SKM-1 (cell line): ENCODE results near the gene ANXA2R.
A peak's percentile ranks its signal among the peaks of the same experiment; 100 is the strongest.

Experiments
- DNase-seq: peaks from one replicate; lab custom pipeline; 2025; ENCODE audit not compliant: unreplicated experiment; lab: John Stamatoyannopoulos, UW

The ANXA2R gene

DNA sequence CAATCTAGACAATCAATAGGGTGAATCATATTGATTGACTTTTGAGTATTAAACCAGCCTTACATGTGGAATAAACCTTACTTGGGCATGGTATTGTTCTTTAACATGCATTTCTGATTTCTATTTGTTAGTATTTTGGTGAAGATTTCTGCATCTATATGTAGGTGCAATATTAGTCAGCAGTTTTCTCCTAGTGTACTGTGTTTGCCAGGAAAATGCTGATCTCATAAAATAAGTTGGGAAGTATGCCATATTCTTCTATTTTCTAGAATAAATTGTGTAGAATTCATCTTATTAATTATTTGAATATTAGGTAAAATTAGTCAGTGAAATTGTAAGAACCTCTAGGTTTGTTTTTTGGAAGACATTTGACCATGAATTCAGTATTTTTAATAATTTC lies 38.4 kb downstream of the ANXA2R start:
- DNase-seq, result no peak

DNA sequence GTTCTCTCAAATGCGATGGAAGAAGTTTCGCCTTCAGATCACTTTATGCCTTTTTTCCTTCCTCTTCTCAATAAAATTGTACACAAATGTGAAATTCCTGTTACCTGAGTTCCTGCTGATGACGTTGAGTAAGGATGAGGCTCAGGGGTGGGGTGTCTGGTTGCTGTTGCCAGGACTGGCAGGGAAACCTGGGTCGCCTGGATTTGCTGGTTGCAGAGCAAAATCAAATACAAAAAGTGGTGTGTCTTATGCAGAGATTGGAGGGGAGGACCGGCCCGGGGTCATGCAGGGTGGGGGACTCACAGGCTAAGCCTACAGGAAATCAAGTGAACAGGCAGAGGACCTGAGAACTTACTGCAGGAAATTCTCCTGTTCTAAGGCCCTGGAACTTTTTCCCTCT lies 39.2 kb downstream of the ANXA2R start:
- no peak for DNase-seq

DNA sequence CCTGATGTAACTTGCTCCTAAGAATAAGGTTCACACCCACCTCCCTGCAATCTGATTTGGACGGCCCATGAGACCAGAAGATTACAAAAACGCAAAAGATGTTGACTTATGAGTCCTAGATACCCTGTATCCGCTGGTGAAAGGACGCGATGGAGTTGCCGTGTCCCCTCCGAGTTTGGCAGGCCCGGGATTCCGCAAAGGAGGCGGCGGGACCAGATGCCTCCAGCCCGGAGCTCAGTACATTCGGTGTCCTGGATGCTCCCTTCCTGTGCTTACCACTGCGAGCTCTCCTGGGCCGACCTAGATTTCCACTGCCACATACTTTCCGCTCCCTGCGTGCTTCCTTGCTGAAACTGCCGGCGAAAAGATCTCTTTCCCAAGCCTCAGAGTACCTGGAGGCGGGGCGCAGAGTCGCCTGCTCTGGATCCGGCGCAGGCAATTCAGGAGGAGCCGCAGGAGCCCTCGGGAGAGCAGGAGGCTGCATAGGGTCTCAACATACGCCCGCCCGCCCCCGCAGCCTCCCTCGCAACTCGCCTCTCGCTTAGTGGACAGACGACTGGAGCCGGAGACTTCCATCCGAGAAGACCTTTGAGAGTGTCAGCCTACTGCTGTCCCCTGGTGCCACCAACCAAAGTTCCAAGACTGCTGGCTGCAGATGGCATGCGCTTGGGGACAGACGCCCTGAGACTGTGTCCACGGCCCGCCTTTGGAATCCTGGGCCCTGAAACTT lies 39.8 kb downstream of the ANXA2R start:
- DNase-seq, result no peak

DNA sequence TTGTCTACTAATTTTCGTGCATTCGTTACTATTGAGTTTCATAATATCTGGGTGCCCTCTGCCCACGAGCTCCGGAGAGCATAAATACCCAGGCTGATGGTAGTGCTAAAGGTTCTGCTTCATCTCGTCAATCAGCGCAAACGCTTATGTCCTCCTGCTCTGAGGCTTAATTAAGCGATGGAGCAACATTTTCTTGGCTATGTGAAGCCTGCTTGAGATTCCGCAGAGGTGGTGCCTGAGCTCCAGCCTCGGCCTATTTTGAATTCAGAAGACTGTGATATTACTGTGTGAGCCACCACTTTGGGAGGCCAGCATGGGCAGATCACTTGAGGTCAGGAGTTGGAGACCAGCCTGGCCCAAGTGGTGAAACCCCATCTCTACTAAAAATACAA lies 44.8 kb downstream of the ANXA2R start:
- no peak for DNase-seq

DNA sequence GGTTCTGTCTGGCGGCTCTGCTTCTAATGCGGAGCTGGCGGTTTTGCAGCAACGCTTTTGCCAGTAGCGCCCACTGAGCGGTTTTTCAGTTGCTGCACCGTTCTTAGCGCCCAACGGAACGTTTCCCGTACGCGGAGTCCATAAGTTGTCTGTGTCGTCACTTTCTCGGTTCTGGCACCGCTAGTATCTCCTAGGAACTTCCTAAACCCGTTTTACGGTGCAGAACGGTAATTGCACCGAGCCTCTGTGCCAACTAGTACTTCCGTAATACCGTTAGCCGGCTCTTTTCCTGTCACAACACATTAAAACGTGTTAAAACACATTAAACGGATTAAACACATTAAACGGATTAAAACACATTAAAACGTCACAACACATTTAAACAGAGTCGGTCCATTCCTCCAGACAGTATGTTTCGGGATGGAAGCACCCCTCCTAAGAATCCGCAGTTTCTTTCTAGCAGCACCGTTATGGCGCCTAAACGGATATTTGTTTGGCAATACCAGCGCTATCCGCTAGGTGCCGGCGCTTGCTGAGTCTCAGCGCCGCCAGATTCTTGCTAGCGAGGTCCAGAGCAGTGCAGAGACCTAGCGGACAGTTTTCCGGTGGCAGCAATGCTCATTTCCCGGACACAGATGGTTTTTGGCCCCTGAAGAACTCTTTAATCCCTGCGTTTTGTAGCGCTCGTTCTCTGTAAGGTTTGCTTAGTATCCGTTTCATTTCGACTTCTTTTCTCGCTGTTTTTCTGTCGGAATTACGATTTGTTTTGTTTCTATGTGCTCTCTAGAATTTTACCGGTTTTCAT lies 45.4 kb downstream of the ANXA2R start:
- peak; percentile 83 for DNase-seq

DNA sequence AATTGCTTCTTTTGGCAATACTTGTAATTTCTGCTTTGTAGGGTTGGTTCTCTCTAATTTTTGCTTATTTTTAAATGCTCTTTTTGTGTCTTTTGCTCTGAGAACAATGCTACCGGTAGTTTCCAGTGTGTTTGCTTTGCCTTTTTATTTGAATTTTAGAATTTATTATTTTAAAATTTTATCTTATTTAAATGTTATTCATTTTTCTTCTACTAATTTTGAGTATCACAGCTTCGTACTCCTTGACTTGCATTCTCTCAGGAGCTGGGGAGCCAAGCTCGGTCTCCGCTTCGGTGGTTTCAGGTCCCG lies 45.9 kb downstream of the ANXA2R start:
- DNase-seq, result no peak

DNA sequence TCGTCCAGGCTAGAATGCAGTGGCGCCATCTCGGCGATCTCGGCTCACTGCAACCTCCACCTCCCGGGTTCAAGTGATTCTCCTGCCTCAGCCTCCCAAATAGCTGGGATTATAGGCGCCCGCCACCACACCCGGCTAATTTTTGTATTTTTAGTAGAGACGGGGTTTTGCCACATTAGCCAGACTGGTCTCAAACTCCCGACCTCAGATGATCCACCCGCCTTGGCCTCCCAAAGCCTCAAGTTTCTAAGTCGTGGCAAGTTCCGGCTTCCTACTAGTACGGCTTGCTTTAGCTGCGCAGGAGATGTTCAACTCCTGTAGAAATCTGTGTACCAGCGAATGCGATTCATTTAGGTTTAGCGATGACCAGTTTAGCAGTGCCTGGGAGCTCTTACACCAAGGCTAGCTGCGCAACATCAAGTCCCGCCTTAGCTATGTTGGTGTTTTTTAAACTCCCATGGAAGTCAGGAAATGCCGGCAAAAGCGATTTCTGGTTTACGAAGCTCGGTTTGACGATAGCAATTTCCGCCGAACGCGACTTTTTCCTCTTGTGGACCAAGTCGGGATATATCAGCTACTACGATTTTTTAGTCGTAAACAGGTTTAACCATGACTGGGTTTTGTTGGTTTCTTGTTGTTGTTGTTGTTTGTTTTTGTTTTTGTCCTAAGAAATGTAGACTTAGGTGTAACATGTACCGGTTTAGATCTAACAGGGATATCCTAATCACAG lies 46.4 kb downstream of the ANXA2R start:
- DNase-seq, result peak; percentile 29

DNA sequence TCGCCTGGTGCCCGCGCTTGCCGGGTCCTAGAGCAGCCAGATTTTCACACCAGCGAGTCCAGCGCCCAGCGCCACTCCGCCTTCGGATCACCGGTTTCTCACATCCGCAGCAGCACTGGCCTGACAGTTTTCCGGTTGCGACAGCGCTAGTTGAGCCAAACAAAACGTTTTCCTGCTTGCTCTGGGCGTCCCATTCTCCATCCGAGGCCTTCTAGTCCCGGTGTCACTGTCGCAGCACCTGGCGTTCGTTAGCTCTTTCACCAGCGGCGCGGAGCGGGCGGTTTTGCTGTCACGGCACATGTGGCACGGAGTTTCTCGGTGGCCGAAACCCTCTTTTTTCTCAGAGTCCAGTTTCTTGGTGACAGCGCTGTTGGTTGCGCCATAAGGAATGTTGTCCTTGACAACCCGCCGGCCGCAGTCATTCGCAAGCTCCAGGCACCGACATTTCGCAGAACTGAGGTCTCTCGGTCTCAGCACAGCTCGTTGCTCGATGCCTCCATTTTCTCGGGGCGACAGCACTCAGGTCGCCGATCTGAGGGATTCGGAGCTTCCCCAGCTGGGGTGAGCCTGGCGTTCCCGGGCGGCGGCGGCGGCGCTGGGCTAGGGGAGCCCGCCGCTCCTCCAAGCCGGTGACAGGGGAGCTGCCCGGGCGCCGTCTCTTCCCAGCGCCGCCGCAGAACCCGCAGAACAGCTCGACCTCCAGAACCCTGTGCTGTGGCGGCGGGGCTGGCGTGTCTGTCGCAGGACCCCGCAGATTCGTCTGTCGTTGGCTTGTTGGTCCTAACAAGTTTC lies 47.8 kb downstream of the ANXA2R start:
- peak; percentile 87 for DNase-seq

DNA sequence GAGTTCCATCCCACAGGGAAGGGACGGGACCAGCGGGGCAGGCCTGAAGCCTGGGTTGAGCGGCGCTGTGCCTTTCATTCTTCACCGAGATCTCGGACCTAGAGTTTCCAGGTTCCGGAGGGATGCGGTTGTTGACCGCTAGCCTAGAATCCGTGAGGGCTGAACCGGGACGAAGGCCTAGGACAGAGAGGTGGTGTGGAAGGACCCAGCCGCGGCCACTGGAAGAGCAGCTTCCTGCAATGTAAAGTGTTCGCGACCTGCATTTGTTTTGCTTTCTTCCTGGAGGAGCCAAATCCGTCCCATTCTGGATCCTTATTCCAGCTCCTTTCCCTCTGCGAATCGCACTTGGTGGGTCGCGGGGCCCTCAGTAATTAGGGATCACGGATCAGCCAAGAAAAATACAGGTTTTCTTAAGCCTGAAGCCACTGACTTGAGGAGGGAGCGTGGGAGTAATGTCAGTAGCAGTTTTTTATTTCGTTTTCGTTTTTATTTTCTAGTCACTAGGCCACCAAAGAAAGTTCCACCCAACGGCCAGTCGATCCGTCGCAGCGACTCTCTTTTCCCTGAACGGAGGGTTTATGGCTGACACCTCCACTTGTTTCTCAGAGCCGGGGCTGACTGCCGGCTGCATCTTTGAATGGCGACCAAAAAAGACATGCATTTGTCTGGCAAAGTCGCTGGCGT lies 48.6 kb downstream of the ANXA2R start:
- no peak for DNase-seq

DNA sequence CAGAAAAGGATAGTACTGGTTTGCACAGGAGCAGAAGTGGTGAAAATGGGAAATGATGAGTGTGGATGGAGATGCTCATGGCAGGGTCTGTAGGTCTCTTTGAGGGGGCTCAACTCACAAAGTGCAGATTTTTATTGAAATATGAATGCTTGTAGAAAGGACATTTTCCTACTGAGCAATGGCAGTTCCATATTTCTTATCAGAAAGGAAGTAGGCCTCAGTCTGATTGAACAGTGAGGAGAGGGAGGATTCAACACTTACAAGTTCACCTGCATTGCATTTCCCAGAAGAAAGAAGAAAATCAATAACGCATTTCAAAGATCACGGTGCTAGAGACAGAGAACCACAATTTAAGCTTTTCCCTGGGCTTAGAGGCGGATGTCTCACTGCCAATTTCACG lies 49.2 kb downstream of the ANXA2R start:
- no peak for DNase-seq
